Panc1 (cell line): Measurements from ENCODE around the gene THEM4. TPM values are rescaled to one million over a fixed set of nuclear protein-coding genes. Genes with fewer than 3 reads are reported as not detected.
A peak's percentile ranks its signal among the peaks of the same experiment; 100 is the strongest.
"Not testable (repeated sequence)": the region's sequence is repeated elsewhere in the genome, so short reads cannot be mapped to it uniquely, and the experiment has no call there.

Experiments used
- ATAC-seq: fragments of 200-7000 bp; cut with Tn5 transposase; 2 replicates; pipeline ENCODE4 v1.9.1; 2020; ENCODE audit warnings: mild to moderate bottlenecking, moderate library complexity
- BruUV-seq: library from RNA; stranded (reverse); fragments of 400-500 nt; replicated peaks from 2 replicates; lab custom pipeline; 2021; lab: Mats Ljungman, UMichigan
- CTCF ChIA-PET: fragments of 300-600 bp; sonication (Branson Sonifier 250); formaldehyde crosslinking; loops from one replicate; lab custom pipeline; 2022; ENCODE audit warnings: antibody characterized with exemption; lab: Charles Lee
- POLR2A ChIA-PET: fragments of 300-600 bp; sonication (Branson Sonifier 250); formaldehyde crosslinking; loops from one replicate; lab custom pipeline; 2022; ENCODE audit warnings: antibody characterized with exemption; lab: Charles Lee
- DNase-seq: peaks from one replicate; pipeline ENCODE4 v3.0.0-alpha.2; 2010; ENCODE audit warnings: low read depth, low spot score
- H3K27ac ChIP-seq: 2 replicates; pipeline ENCODE4 v1.5.1; 2011; ENCODE audit warnings: mild to moderate bottlenecking, low read length, inconsistent platforms
- H3K27me3 ChIP-seq: fragments of 200-500 bp; sonication (Bioruptor generic); 2 replicates; pipeline ENCODE4 v1.6.0; 2014; ENCODE audit warnings: low read length, inconsistent platforms; ENCODE audit not compliant: control insufficient read depth, insufficient read depth
- H3K36me3 ChIP-seq: fragments of 200-500 bp; sonication (Bioruptor generic); 2 replicates; pipeline ENCODE4 v1.5.1; 2014; ENCODE audit warnings: inconsistent platforms, mild to moderate bottlenecking, low read length, moderate library complexity; ENCODE audit not compliant: control insufficient read depth, insufficient read depth
- H3K4me1 ChIP-seq: 2 replicates; pipeline ENCODE4 v1.5.1; 2011; ENCODE audit warnings: inconsistent platforms, mild to moderate bottlenecking, low read length, moderate library complexity; ENCODE audit not compliant: control insufficient read depth, insufficient read depth
- H3K4me3 ChIP-seq, 2 experiments: 2 replicates each; pipeline ENCODE4 v1.5.1; 2011 to 2012; ENCODE audit warnings: low read depth in 2 of 2, low read length in 2 of 2, mild to moderate bottlenecking in 2 of 2, inconsistent platforms in 1 of 2, moderate library complexity in 1 of 2
- H3K9me3 ChIP-seq: fragments of 200-500 bp; sonication (Bioruptor generic); 2 replicates; pipeline ENCODE4 v1.5.1; 2014; ENCODE audit warnings: low read depth, mild to moderate bottlenecking, inconsistent platforms, low read length, moderate library complexity; ENCODE audit not compliant: control insufficient read depth, insufficient read depth
- POLR2AphosphoS5 ChIP-seq: IDR thresholded peaks from 2 replicates; pipeline ENCODE4 v1.6.1; 2012; ENCODE audit warnings: mild to moderate bottlenecking, low read depth, low read length, moderate library complexity
- SIN3A ChIP-seq: IDR thresholded peaks from 2 replicates; pipeline ENCODE4 v1.6.1; 2012; ENCODE audit warnings: low read depth, mild to moderate bottlenecking, low read length, moderate library complexity, borderline replicate concordance; ENCODE audit not compliant: insufficient read depth
- TCF7L2 ChIP-seq: IDR thresholded peaks from 2 replicates; pipeline ENCODE4 v1.6.1; 2011; ENCODE audit warnings: mild to moderate bottlenecking, low read depth, low read length, inconsistent platforms
- in situ Hi-C: cut with HindIII; loops from 2 replicates; pipeline ENCODE4 v1.10.0; 2016; ENCODE audit warnings: low sequenced_read_pairs, low pct_unique_long_range_greater_than_20kb
- intact Hi-C: fragments of 100-400 bp; cut with micrococcal nuclease; formaldehyde crosslinking; loops from one replicate; pipeline ENCODE4 v1.10.0; 2022; ENCODE audit not compliant: unreplicated experiment
- total RNA-seq: library from RNA; stranded (reverse); gene quantifications from one replicate; pipeline ENCODE4 v1.2.1, GENCODE V29; 2021; ENCODE audit not compliant: unreplicated experiment
- TF ChIP-seq, protein P1 (sequence below), 2 experiments: IDR thresholded peaks; 2 replicates each; pipeline ENCODE4 v1.6.1; 2011 to 2012; ENCODE audit warnings: low read depth in 2 of 2, control low read depth in 1 of 2, low read length in 1 of 2, mild to moderate bottlenecking in 1 of 2, moderate library complexity in 1 of 2; ENCODE audit not compliant: insufficient read depth in 1 of 2
- TF ChIP-seq, protein P2 (sequence below): fragments of 450-650 bp; IDR thresholded peaks from 2 replicates; pipeline ENCODE4 v1.5.1; 2017; ENCODE audit warnings: mild to moderate bottlenecking

The THEM4 gene
- total RNA-seq, 1 experiment from 2014 or later: 21.8 TPM

DNA sequence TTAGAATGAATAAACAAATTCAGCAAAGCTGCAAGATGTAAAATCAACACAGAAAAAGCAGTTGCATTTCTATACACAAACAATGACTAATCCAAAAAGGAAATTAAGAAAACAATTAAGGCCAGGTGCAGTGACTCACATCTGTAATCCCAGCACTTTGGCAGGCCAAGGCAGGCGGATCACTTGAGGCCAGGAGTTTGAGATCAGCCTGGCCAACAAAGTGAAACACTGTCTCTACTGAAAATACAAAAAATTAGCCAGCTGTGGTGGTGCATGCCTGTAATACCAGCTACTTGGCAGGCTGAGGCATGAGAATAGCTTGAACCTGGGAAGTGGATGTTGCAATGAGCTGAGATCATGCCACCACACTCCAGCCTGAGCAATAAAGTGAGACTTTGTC, 22.3 kb downstream of the THEM4 start:
- POLR2A ChIA-PET: no interaction called here
- in situ Hi-C loops: no loop called here
- BruUV-seq: no TSS peak
- DNase-seq (no peak), ATAC-seq (peak; percentile 81)
- H3K9me3 ChIP-seq: no peaks in the 10 kb centered on the region
- H3K36me3 ChIP-seq: no peaks in the 10 kb centered on the region
- H3K27me3 ChIP-seq: no peaks in the 10 kb centered on the region
- TF ChIP-seq SIN3A: no peak
- no peak for TF ChIP-seq POLR2AphosphoS5
- TF ChIP-seq, protein P1, sequence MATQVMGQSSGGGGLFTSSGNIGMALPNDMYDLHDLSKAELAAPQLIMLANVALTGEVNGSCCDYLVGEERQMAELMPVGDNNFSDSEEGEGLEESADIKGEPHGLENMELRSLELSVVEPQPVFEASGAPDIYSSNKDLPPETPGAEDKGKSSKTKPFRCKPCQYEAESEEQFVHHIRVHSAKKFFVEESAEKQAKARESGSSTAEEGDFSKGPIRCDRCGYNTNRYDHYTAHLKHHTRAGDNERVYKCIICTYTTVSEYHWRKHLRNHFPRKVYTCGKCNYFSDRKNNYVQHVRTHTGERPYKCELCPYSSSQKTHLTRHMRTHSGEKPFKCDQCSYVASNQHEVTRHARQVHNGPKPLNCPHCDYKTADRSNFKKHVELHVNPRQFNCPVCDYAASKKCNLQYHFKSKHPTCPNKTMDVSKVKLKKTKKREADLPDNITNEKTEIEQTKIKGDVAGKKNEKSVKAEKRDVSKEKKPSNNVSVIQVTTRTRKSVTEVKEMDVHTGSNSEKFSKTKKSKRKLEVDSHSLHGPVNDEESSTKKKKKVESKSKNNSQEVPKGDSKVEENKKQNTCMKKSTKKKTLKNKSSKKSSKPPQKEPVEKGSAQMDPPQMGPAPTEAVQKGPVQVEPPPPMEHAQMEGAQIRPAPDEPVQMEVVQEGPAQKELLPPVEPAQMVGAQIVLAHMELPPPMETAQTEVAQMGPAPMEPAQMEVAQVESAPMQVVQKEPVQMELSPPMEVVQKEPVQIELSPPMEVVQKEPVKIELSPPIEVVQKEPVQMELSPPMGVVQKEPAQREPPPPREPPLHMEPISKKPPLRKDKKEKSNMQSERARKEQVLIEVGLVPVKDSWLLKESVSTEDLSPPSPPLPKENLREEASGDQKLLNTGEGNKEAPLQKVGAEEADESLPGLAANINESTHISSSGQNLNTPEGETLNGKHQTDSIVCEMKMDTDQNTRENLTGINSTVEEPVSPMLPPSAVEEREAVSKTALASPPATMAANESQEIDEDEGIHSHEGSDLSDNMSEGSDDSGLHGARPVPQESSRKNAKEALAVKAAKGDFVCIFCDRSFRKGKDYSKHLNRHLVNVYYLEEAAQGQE (IDR thresholded peaks at IDR 0.05; ENCODE audit: insufficient read depth in 1 of 2, low read depth in 2 of 2, low read length in 1 of 2): no peak
- CTCF ChIA-PET: interaction anchor here (1.0 kb wide), 1 partner anchor 114 kb away, joined by 3 read pairs; no protein-coding TSS in a partner anchor
- intact Hi-C loops: no loop called here
- no peaks in the 10 kb centered on the region for H3K4me1 ChIP-seq
- no peak overlapping the region for H3K4me3 ChIP-seq
- H3K27ac ChIP-seq: no peak overlapping the region

DNA sequence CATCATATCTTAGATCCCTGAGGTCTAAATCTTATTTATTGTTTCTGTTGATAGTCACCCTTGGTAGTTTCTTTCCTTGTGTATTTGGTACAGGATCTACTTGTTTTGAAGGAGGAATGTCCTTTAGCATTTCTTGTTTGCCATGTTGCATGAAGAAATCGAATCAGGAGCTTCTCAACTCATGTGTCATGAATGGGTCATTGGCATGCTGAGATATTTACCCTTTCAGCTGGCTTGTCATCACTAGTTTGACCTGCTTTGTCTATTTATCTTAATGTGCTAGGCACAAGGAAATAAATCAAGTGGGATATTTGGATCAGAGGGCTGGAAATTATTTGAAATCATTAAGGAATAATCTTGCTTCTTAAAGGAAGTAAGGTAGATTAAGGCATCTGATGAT, 23.8 kb downstream of the THEM4 start:
- no peak for DNase-seq
- intact Hi-C loops: no loop called here
- no peak overlapping the region for H3K4me3 ChIP-seq
- H3K4me1 ChIP-seq: no peaks in the 10 kb centered on the region
- H3K36me3 ChIP-seq: no peaks in the 10 kb centered on the region
- H3K27ac ChIP-seq: no peak overlapping the region
- no peaks in the 10 kb centered on the region for H3K9me3 ChIP-seq
- no peaks in the 10 kb centered on the region for H3K27me3 ChIP-seq
- ChIA-PET POLR2A (no interaction called here), CTCF (no interaction called here)
- in situ Hi-C loops: no loop called here
- BruUV-seq: no TSS peak
- no peak for ATAC-seq
- TF ChIP-seq, protein P2, sequence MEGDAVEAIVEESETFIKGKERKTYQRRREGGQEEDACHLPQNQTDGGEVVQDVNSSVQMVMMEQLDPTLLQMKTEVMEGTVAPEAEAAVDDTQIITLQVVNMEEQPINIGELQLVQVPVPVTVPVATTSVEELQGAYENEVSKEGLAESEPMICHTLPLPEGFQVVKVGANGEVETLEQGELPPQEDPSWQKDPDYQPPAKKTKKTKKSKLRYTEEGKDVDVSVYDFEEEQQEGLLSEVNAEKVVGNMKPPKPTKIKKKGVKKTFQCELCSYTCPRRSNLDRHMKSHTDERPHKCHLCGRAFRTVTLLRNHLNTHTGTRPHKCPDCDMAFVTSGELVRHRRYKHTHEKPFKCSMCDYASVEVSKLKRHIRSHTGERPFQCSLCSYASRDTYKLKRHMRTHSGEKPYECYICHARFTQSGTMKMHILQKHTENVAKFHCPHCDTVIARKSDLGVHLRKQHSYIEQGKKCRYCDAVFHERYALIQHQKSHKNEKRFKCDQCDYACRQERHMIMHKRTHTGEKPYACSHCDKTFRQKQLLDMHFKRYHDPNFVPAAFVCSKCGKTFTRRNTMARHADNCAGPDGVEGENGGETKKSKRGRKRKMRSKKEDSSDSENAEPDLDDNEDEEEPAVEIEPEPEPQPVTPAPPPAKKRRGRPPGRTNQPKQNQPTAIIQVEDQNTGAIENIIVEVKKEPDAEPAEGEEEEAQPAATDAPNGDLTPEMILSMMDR: no peak
- TF ChIP-seq TCF7L2: no peak
- TF ChIP-seq SIN3A: no peak
- TF ChIP-seq, protein P1 (IDR thresholded peaks at IDR 0.05; ENCODE audit: insufficient read depth in 1 of 2, low read depth in 2 of 2, low read length in 1 of 2): no peak
- TF ChIP-seq POLR2AphosphoS5: no peak

DNA sequence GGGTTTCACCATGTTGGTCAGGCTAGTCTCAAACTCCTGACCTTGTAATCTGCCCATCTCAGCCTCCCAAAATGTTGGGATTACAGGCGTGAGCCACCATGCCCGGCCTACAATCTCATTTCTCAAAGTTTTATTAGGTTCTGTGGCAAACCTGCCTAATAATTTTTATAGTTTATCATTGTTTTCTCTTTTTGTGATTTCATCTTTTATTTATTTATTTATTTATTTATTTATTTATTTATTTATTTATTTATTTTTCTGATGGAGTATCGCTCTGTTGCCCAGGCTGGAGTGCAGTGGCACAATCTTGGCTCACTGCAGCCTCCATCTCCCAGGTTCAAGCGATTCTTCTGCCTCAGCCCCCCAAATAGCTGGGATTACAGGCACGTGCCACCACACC, 24.4 kb downstream of the THEM4 start:
- H3K27ac ChIP-seq, in situ Hi-C loops, H3K9me3 ChIP-seq, H3K4me3 ChIP-seq, BruUV-seq, ATAC-seq, DNase-seq, H3K4me1 ChIP-seq, H3K36me3 ChIP-seq, intact Hi-C loops, CTCF ChIA-PET, H3K27me3 ChIP-seq, POLR2A ChIA-PET: not testable (repeated sequence)

DNA sequence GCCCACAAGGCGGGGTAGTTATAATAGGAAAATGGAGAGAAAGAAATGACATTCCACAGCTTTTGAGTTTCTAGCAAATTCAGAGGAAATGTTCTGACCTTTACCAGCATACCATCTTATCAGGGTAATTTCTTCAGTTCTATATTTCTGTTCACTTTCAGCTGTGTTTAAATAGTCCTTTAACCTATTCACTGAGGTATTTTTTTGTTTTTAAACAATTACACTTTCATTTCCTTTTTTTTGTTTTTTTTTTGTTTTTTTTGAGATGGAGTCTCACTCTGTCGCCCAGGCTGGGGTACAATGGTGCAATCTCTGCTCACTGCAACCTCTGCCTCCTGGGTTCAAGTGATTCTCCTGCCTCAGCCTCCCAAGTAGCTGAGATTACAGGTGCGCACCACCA, 24.9 kb downstream of the THEM4 start:
- ATAC-seq, H3K4me3 ChIP-seq, POLR2A ChIA-PET, CTCF ChIA-PET, H3K27me3 ChIP-seq, in situ Hi-C loops, DNase-seq, BruUV-seq, H3K4me1 ChIP-seq, intact Hi-C loops, H3K27ac ChIP-seq, H3K36me3 ChIP-seq, H3K9me3 ChIP-seq: not testable (repeated sequence)
